Fibroblast of gingiva (primary cell): ENCODE measurements around the gene ANKRD10.
A peak's percentile ranks its signal among the peaks of the same experiment; 100 is the strongest.

Experiments
- DNase-seq: peaks from one replicate; pipeline ENCODE4 v3.0.0-alpha.2; 2011; ENCODE audit warnings: low read depth

ANKRD10 gene

DNA sequence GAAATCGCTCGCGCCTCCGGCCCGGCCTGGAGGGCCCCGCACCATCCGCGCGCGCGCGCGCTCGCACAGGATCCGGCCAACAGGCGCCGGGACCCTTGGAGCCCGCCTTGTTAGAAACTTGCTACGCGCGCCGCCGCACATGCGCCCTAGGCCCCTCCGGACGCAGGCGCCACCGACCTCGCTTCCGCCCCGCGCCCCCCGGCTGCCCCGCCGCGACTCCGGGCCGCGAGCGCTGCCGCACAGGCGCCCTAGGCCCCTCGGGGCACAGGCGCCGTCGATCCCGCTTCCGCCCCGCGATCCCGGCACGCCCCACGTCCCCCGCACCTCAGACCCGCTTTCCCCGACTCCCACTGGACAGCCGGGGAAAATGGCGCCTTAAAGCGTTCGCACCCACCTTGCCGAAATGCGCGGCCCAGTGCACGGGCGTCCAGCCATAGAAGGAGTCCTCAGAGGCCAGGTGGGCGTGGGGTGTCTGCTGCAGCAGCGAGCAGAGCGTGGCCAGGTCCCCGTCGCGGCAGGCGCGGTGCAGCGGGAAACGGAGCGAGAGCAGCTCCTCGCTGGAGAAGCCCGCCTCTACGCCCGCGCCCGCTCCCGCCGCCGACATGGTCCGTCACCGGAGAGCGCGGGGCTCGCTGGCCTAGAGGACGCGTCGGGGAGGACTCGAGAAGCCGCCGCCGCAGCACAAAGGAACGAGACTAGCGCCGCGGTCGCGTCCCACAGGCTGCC is 375 bp downstream of the ANKRD10 start:
- DNase-seq = peak; percentile 71

DNA sequence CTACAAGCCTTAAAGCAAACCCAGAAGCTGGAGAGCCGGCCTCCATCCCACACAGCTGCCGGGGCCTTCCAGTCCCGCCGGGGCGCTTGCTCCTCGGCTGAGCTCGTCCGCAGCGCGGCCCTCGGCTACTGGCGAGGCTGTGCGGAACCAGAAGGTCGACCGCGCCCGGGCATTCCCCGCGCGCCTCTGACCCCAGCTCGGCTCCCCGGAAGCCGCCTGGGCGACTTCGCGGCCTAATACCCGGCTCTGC is 863 bp downstream of the ANKRD10 start:
- DNase-seq = no peak

DNA sequence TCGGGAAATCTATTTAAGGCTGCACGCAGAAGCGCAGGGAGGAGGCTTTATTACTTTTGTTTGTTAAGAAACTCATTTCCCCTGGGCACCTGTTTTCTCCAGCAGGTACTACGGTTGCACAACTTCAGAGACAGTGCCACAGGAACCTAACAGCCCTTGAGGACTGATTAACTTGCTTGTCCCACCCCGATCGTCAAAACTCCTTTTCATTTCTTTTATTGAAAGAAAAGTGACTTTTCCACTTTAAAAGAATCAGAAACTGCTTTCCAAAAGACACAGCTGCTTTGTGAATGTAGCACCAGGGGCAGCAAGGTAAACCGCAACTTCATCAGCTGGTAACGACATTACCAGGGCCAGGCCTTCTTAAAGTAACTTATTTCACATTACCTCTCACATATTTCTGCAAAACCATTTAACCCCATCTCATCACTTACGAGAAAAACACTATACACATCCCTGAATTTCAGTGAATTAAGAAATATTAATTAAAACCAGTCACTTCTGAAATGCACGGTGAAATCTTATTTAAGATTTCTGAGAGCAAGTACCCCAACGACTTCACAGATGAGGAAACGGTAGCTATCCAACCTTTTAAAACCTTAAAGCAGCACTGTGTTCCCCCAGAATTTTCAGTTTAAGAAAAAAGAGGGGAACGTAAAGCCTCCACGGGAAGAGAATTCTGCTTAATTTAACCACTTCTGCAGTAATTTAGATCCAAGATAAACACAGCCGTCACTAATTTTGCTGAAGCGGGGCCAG is 1.4 kb downstream of the ANKRD10 start:
- DNase-seq = no peak

DNA sequence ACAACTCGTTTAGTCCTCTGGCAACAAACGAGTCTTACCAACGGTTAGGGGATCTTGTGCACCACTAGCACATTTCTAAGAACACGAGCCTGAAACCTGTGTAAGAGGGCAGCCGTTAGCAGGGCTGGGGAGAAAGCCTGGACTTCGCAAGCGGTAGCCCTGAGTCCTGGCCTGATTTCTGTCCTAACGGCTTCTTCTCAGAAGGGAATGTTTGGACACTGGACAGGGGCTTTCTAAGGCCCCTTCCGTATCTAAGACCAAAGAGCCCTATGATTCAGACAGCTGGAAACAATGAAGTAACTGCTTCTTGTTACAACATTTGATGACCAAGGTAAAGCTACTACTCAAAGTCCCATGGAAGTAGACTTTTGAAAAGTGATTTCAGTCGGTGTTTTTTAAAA is 2.2 kb downstream of the ANKRD10 start:
- DNase-seq = peak; percentile 73

DNA sequence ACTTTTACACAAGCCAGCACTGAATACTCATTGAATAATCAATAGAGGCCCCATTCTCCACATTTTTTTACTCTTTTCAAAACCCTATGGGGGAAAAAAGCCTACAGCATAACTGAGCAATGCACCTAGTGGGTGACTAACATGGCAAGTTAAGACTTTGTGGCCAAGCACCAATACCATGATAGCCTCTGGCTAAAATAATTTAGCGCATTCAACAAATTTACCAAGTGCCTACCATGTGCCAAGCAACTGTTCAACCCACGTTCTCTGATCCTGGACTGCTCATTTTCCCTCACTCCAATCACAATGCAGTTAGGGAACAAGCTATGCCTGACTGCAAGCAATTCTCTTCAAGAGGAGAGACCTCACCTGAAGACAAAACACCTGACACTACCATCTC is 3.0 kb downstream of the ANKRD10 start:
- no peak for DNase-seq

DNA sequence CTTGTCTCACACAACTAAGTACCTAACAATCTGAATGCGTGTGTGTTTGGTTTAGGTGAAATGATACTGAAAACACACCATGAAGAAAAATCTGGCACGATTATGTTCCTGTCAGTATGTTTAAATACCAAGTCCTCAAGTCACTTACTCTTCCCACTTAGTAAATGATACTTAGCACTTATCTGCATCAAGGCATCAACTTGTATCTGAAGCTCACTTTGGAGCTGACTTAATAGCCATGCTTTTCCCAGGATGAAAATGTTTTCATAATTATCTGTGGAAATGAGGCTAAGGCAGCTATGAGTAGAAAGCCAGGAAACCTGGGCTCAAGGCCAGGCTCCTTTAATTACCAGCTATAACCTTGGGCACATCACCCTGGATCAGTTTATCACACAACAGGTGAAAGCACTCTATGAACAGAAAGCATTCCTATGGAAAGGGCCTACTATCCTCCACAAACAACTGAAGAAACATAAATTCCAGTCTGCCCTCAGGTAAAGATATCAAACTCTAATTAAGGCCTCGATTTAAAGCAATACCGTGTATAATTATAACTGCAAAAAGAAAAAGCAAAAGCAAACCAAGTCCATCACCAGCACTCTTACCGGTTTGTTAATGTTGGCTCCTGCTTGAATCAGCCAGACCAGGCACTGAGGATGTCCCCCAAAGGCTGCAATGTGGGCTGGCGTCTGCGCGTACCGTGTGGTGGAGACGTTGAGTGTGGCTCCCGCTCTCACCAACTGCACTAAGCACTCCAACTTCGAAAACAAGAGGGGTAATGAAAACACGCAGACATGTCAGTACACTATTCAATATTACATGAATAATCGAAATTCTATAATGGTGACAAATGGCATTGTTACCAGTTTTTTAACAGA is 4.6 kb downstream of the ANKRD10 start:
- no peak for DNase-seq

DNA sequence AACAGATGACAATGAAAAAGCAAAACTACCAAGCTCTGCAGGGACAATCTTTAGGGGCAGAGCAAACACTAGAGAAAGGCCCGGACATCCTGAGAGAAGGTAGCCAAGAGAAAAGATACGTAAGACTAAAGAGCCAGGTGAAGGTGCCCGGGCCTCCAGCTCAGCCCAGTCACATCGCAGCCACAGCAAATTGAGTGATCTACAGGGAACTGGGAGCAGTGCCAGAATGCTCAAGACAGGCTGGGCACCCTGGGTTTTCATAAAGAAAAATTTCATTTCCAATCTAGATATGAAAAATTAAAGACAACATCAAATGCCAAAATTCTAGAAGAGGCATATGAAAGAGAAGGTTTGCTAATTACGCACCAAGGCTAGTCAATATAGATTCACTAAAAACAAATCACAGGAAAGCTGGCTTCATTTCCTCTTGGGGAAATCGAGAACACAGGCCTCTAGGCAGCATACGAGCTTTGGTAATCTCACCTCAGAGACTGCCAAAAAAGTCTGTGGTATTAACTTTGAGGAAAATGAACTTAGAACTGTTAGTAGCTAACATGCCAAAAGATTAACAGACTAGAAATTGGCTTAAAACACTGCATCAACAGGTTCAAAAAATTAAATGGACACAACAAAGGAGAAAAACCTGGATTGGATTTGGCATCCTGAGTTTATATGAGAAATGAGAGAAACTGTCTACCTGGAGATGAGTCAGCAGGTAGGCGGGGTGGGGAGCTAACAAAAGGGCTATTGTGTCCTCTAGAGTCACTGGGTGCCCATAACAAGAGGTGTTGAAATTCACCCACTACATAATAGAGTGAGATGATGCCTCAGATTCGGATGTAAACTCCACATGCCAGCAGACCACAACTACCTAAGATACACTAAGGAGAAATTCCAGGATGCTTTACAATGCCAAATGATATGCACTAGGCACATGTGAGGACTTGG is 6.6 kb downstream of the ANKRD10 start:
- no peak for DNase-seq

DNA sequence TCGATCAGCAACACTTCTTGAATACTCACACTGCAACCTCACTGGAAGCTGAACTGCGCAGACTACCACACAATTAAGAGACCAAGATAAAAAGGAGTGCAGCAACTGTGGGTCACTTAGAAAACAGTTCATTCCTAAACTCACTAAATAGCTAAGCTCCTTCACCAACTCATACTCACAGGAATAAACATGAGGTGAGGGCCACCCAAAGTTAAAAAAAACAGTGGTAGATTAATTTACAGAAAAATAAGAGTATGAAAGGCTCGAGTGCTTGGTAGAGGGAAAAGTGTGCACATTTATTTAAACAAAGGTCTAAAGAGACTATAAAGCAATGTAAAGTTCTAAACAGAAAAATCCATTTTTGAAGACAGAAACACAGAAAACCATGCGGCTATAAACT is 7.6 kb downstream of the ANKRD10 start:
- DNase-seq = no peak

DNA sequence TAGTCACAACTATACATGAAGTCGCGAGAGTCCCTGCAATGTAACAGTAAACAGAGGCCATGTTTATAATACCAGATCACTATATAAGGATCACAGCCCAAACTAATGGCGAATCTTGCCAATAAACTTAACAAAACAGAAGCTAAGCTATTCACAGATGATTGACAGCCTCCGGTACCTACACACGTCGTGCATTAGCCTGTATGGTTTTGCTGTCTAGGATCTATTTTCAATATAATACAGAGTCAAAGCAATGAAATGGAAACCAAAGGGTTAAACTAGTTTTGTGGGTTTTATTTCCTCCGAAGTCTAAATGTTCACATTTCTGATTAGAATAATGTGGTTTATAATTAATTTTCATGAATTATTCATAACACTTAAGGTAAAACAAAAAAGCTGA is 10.1 kb downstream of the ANKRD10 start:
- DNase-seq = no peak

DNA sequence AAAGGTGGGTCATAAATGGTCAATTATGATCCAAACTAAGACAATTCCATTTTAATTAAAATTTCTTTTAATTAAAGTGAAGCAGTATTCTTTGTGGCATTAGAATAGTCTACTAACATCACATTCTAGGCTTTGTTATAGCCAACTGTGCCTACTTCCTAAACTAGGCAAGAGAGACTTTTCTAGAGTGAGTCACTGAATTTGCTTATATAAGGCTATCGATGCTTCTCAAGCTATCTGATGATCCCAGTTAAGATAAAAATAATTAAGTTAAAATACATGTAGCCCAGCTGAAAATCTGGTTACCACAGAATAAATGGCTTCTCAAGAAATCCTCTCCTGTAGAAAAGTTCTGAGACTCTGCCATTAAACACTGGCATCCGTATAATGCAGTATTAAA is 12.5 kb downstream of the ANKRD10 start:
- no peak for DNase-seq

DNA sequence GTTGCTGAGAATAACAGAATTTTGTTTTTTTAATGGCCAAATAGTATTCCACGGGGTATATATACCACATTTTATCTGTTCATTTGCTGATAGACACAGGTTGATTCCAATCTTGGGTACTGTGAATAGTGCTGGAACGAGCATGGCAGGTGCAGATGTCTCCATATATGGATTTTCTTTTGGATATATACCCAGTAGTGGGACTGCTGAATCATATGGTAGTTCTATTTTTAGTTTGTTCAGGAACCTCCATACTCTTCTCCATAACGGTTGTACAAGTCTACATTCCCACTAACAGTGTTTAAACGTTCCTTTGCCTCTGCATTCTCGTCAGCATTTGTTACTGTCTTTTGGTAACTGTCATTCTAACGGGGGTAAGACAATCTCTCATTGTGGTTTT is 17.3 kb downstream of the ANKRD10 start:
- no peak for DNase-seq

DNA sequence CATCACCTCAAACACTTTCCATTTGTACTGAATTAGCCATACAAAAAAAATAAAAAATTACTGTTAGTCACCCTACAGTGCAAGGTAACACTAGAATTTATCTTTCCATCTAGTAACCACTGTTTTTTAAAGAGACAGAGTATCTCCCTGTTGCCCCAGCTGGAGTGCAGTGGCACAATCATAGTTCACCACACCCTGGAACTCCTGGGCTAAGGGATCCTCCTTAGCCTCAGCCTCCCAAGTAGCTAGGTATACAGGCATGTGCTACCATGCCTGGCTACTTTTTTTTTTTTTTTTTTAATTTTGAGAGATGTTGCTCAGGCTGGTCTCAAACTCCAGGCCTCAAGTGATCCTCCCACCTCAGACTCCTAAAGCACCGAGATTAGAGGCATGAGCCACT is 17.9 kb downstream of the ANKRD10 start:
- no peak for DNase-seq

DNA sequence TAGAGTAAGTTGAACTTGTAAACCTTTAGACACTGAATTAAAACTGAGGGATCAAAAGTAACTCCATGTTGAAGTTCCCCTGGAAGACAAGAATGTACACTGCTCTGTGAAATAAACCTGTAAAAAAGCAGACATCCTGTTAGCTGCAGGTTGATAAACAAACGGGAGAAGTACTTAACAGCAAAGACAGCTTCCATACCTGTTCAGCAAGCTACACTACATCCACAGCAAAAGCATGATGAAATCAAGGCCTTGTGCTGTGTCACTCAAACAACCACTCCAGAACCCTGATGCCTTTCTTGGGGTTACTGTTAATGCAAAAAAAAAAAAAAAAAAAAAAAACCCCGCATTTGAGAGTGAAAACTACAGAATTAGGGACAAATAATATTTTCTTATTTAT is 20.8 kb downstream of the ANKRD10 start:
- DNase-seq = no peak

DNA sequence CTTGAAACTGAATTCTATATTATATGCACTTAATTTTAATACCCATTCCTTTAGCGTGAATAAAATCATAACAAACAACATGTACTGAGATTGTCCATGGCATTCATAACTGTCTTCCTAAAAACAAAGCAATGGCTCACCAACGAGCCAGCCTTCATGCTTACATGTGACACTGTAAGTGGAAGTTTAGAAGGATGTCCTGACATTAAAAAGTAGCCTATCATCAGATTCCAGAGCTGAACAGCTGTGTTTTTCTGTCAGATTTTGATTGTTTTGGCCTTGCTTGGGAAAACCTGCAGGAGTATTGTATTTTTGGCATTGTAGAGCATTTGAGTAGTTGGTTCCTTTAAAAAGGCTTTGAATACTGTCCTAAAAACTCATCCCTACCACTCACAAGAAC is 21.3 kb downstream of the ANKRD10 start:
- DNase-seq = no peak

DNA sequence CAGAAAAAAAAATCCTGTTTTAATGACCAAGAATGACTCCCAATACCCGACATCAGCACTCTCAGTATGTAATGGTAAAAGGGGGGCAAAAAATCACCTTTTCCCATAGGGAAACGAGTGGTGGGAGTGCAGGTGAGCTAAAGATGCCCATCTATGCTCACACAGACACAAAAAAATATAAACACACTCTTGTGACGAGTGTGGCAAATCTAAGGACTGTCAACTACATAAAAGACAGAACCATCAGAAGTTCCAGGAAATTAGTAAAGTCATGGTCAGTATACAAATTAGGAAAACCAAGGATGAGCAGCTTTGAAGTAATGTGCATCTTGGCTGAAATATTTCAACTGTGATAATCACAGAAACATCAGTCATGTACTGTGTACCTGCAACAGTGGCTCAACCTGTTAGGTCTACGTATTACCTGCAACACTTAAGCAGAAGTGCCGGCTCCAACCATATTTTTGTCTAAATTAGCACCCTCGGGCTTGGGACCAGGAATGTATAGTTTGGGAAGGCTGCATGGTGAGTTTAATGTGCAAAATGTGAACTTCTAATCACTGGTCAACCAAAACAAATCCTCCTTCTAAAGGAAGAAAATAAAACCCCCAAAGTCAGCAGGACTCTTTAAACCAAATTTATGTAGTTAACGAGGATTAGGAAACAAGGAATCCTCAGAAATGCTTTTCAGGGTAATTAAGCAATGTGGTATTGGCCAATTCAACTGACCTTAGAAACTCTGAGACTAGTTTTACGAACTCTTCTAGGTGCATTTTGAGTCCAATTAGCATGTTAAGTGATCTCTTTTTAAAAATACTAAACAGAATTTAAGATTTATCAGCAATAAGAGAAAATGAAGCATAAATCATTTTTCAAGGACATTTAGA is 24.3 kb downstream of the ANKRD10 start:
- DNase-seq = no peak

DNA sequence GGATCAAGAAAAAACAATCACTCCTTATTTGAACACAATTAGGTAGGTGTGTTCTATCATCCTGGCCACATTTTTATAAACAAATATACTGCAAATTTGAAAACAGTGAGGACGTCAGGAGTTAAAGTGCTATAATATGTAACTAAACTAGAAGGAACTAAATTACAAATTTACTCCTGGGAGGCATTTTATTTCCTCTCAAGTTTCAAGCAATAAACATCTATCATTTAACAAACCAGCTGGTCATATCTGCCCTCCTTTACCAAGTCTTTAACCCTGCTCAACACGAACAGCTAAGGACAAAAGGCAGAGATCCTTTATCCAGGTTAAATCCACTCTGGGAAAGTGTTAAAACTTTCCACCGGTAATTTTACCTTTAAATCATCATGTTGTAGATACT is 26.5 kb downstream of the ANKRD10 start:
- no peak for DNase-seq

DNA sequence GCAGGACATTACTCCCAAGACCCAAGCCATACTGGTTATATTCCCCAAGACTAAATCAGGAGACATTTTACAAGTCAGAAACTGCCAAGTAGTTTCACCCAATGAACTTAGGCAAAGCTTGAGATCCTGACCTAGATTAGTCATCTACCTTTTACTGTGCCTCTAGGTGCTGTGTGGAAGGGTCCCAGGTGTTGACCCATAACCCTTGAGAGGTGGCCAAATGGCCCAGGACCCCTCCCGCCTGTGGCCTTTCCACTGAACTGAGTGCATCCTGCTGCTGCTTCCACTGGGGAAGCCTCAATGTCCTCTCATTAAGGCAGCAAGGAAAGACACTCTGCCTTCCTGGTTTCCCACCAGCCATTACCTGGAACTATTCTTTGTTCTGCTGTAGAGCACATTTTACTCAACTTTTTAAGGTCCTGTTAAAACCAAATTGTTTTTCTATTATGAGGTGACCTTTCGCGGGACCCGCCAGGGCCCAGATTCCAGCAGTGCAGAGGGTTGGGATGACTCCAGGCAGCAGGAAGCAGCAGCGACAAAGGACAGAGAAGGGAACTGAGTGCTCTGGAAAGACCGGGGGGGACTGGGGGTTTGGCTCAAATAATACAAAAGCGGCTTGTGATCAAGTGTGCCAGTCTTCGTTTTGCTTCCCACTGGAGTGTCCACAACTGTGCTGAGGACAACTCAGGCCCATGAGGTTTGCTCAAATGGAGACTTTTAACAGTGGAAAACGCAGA is 27.1 kb downstream of the ANKRD10 start:
- DNase-seq = no peak

DNA sequence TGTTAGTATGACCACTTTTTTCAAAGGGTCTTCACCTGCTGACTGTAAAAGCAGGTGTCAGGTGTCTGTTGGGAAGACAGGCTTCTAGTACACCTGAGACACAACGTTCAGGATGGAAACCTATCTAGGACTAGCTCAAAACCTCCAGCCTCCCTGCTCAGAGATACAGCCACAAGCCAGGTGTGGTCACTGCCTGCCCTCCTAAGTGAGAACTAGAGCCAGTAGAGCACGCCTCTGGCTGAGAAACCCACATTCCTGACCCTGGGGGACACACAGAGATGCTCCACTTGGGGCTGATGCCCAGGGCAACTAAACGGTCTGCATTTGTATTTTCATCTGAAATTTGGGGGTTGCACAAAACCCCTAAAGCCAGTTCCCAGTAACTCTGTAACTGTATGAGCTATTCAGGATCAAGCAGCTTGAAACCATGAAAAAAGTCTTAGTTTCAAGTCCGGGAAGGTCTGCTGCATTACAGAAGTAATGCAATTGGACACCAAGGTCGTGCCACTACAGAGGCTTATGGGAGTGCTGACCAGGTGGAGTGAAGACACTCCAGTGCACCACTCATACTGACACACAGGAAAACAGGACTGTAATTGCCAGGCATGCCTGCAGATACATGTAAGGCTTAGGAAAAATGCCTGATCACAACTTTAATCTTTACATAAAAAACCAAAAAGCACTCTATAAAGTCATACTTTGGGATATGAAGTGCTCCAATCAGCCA is 27.8 kb downstream of the ANKRD10 start:
- no peak for DNase-seq
